Effector memory CD4-positive, alpha-beta T cell (primary cell): ENCODE results near the gene MVB12B.

ENCODE experiments used
- DNase-seq, 3 donors: peaks; one replicate each; pipeline ENCODE4 v3.0.0-alpha.2; 2020
- H3K27ac ChIP-seq: 2 replicates; pipeline ENCODE4 v1.7.0; 2013; ENCODE audit warnings: mild to moderate bottlenecking, low read length, moderate library complexity; ENCODE audit not compliant: insufficient read depth, poor library complexity, severe bottlenecking
- H3K27me3 ChIP-seq: replicated peaks from 2 replicates; pipeline ENCODE4 v1.7.0; 2013; ENCODE audit warnings: mild to moderate bottlenecking, low read length; ENCODE audit not compliant: insufficient read depth, control insufficient read depth, poor library complexity, severe bottlenecking
- H3K36me3 ChIP-seq: 2 replicates; pipeline ENCODE4 v1.7.0; 2013; ENCODE audit warnings: mild to moderate bottlenecking, low read length, moderate library complexity; ENCODE audit not compliant: control insufficient read depth, insufficient read depth
- H3K4me1 ChIP-seq: 2 replicates; pipeline ENCODE4 v1.7.0; 2013; ENCODE audit warnings: low read length, mild to moderate bottlenecking; ENCODE audit not compliant: control insufficient read depth, insufficient read depth, poor library complexity, severe bottlenecking
- H3K4me3 ChIP-seq: 2 replicates; pipeline ENCODE4 v1.7.0; 2013; ENCODE audit warnings: low read length, low read depth, mild to moderate bottlenecking; ENCODE audit not compliant: insufficient read depth, poor library complexity, severe bottlenecking
- H3K9me3 ChIP-seq: 2 replicates; pipeline ENCODE4 v1.7.0; 2013; ENCODE audit warnings: mild to moderate bottlenecking, low read length, moderate library complexity; ENCODE audit not compliant: control insufficient read depth

The MVB12B gene

DNA sequence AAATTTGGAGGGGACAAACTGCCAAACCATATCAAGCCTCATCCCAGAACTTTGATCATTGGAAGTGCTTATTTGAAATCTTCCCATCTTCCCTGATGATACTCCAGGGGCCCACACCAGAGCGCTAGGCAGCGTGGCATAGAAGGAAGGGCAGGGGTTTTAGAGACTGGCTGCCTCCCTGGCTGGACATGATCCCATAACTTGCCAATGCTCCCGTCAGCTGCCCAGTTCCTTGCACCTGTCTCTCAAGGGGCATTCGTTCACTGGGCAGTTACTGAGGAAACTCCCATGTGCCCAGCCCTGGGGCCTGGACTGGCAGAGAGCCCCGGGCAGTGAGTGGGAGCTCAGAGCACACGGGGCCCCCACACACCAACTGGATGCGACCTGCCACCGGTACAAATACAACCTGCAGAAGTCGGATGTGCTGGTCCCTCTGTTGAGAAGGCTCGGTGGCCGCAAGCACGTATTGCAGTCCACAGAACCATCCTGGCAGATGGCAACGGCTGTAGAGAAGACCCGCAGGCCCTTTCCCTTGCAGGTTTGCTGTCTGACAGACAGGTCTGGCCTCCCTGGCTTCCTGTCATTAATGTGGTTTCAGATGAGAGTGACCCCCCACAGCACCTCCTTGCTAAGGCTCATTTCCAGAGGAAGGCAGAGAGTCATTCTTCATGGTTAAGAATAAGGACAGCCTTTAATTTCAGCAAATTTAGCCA lies 122.4 kb downstream of the MVB12B start:
- no peaks in the 10 kb centered on the region for H3K27me3 ChIP-seq
- H3K4me1 ChIP-seq = no peaks in the 10 kb centered on the region
- DNase-seq = no peak
- no peak overlapping the region for H3K4me3 ChIP-seq
- H3K36me3 ChIP-seq = no peaks in the 10 kb centered on the region
- H3K9me3 ChIP-seq = no peaks in the 10 kb centered on the region
- H3K27ac ChIP-seq = no peak overlapping the region

DNA sequence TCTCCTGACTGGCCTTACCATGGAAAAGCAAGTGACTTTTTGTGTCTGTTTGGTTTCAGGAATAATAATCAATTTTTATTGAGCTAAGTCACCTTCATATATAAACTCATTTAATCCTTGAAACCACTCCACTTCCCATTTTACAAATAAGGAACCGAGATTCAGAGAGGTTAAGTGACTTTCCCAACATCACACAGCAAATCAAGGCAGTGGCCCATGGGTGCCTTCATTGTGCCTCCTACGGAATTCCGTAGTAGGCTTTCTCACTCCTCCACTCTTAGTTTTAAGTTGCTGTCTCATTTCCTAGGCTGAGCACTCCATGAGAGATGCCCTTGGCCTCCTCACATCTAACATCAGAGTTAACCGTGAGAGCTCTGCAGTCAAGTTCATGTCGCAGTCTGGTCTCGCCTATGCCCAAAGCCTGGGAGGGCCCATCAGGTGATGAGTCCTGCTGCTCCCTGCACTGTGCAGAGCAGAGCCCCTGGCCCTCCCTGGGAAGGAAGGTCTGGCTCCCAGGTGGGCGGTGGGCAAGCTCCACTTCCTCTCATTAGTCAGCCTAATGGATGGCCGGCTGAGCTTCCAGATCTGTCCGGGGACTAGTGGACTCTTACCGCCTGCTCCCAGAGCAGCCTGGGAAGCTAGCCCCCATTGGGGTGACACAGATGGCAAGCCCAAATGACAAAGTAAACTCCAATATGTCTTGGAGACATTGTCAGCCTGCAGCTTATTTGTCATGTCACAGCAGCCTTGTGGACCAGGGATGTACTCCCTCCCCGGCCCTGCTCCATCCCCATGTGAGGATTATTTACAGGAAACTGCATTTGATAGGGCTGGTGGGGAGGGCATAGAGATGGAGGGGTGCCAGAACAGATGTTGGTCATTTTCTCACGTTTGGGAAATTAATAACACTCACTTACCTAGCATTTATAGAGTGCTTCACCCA lies 123.4 kb downstream of the MVB12B start:
- no peak for DNase-seq
- H3K36me3 ChIP-seq = no peaks in the 10 kb centered on the region
- H3K4me3 ChIP-seq = no peak overlapping the region
- no peaks in the 10 kb centered on the region for H3K9me3 ChIP-seq
- no peak overlapping the region for H3K27ac ChIP-seq
- no peaks in the 10 kb centered on the region for H3K27me3 ChIP-seq
- H3K4me1 ChIP-seq = no peaks in the 10 kb centered on the region

- Histone ChIP-seq H3K27ac (no peak overlapping the region), H3K9me3 (no peaks in the 10 kb centered on the region), H3K36me3 (no peaks in the 10 kb centered on the region), H3K27me3 (no peaks in the 10 kb centered on the region), H3K4me1 (no peaks in the 10 kb centered on the region), H3K4me3 (no peak overlapping the region)
- DNase-seq = no peak
These were observed 124.1 kb downstream of the MVB12B start for GRCh38 chr9:126450668-126451205.

DNA sequence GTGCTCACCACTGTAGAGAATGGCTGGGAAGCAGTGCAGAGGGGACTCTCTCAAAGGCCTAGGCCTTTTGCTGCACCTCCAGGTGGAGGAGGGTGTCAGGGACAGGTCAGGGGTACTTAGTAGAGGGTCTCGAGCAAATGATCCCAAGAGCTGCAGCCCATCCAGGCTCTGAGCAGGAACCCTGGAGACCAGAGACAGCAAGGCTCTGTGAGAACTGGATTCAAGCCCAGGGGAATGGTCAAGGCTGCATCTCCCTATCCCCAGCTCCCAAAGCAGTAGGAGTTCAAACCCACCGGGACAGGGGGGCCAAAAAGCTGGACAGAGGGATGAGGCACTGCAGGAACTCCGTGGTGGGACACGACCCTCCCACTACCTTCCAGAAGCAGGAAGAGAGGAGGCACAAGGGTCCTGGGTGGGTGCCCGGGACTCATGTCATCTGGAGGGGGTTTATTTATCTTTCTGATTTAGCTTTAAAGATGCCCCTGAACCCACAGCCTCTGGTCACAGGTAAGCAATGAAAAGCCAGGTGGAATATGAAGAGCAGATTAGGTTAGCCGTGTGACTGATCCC lies 124.8 kb downstream of the MVB12B start:
- Histone ChIP-seq H3K36me3 (no peaks in the 10 kb centered on the region), H3K27ac (no peak overlapping the region), H3K4me3 (no peak overlapping the region), H3K27me3 (no peaks in the 10 kb centered on the region), H3K9me3 (no peaks in the 10 kb centered on the region), H3K4me1 (no peaks in the 10 kb centered on the region)
- no peak for DNase-seq

GRCh38 chr9:126452106-126452505 lies 125.5 kb downstream of the MVB12B start:
- Histone ChIP-seq H3K36me3 (no peaks in the 10 kb centered on the region), H3K27ac (no peak overlapping the region), H3K27me3 (no peaks in the 10 kb centered on the region), H3K4me1 (no peaks in the 10 kb centered on the region), H3K9me3 (no peaks in the 10 kb centered on the region), H3K4me3 (no peak overlapping the region)
- no peak for DNase-seq

DNA sequence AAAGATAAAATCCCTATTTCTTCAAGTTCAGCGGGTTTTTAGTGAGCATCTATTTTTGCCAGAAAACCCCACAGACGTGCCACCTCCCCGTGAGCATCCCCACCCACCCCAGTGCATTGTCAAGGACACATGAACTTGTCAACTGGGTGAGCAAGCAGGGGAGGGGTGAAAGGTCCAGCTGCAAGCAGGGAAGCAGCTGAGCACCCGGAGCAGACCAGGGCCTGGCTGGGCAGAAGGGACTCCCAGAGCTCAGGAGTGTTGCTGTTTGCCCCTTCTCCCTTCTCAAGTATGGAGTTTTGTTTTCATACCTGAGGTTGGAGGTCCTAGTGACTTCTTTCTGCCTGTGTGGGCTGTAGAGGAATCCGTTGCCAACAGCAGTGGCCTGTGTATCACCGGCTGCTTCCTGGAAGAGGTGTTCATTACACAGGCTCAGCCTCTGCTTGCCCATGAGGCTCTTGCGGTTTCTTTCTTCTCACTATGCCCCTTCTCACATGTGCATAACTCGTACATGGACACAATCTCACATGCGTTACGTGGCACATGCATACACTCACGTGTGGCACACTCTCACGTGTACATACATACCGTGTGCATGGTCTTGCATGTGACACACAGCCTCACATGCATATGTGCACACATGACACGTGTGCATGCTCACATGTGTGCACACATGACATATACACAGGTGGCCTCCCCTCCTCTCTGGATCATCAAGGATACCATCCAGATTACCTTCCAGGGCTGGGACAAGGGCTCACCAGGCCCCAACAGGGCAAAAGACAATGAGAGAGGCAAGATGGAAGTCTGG lies 126.7 kb downstream of the MVB12B start:
- Histone ChIP-seq H3K9me3 (no peaks in the 10 kb centered on the region), H3K36me3 (no peaks in the 10 kb centered on the region), H3K4me1 (no peaks in the 10 kb centered on the region), H3K27ac (no peak overlapping the region), H3K27me3 (no peaks in the 10 kb centered on the region), H3K4me3 (no peak overlapping the region)
- no peak for DNase-seq

- no peak overlapping the region for H3K27ac ChIP-seq
- no peaks in the 10 kb centered on the region for H3K9me3 ChIP-seq
- H3K36me3 ChIP-seq = no peaks in the 10 kb centered on the region
- H3K4me3 ChIP-seq = no peak overlapping the region
- H3K4me1 ChIP-seq = no peaks in the 10 kb centered on the region
- DNase-seq = no peak
- no peaks in the 10 kb centered on the region for H3K27me3 ChIP-seq
These were observed 127.6 kb downstream of the MVB12B start for GRCh38 chr9:126454215-126454614.

GRCh38 chr9:126454795-126455194 lies 128.2 kb downstream of the MVB12B start:
- no peaks in the 10 kb centered on the region for H3K36me3 ChIP-seq

DNA sequence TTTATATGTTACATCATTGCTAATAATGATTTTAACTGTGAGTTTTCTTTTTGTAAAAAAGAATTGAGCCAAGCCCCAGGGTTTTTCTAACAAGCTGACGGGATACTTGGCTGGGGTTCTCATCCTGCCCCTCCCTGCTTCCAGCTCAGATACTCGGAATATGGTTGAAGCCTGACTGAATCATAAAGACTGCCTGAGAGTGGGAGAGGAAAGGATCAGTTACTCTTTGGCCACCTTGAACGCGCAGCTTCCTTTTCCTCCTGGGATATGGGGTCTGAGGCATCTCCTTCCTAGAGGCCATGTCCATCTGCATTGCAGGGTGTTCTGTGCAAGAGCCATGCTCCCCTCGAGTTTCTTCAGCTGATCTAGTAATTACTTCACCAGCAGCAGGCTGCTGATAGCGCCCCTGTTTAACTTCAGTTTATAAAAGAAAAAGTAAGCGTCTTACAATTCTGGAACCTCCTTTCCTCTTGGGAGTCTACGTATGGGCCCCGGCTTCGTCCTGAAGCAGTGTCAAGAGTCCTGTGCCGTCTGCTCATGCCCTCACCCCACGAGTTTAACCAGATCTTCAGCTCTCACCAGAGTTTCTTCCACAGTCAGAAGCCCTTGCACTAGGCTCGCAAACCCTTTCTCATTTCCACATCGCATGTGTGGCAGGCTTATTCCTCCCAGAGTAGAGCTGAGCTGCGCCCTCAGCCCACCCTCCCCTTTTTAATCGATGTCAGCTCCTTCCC lies 130.0 kb downstream of the MVB12B start:
- Histone ChIP-seq H3K4me1 (no peaks in the 10 kb centered on the region), H3K9me3 (no peaks in the 10 kb centered on the region), H3K27me3 (no peaks in the 10 kb centered on the region), H3K27ac (no peak overlapping the region), H3K36me3 (no peaks in the 10 kb centered on the region), H3K4me3 (no peak overlapping the region)
- no peak for DNase-seq

More at GRCh38 chr9:126454795-126455194, 128.2 kb downstream of the MVB12B start:
- no peak overlapping the region for H3K27ac ChIP-seq
- H3K9me3 ChIP-seq = no peaks in the 10 kb centered on the region
- H3K4me1 ChIP-seq = no peaks in the 10 kb centered on the region
- no peaks in the 10 kb centered on the region for H3K27me3 ChIP-seq
- H3K4me3 ChIP-seq = no peak overlapping the region
- no peak for DNase-seq
